GM19372 (cell line): ENCODE data around the gene OR2AG1.
"Not testable (repeated sequence)": the region's sequence is repeated elsewhere in the genome, so short reads cannot be mapped to it uniquely, and the experiment has no call there.

Experiments
- ATAC-seq: cut with Tn5 transposase; IDR thresholded peaks from one replicate; pipeline ENCODE4 v1.9.1; 2021; ENCODE audit warnings: mild to moderate bottlenecking, low read depth, moderate library complexity; ENCODE audit not compliant: unreplicated experiment

OR2AG1 gene

DNA sequence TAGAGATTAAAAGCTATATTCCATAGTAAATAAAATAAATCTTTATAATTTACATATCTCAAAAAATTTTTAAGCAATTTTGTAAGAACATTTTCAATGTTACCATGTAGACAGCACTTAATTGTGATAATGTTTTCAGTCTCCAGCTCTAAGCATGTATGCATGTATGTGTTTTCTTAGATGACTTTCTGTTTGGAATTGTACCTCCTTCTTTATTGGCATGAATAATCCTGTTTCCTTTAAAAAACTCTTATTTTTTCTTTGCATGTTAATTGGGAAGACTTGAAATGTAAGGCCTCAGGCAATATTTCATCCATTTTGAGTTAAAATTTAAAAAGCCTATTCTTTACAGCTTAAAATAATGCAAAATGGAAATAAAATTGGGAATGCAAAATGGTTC is 2.0 kb upstream of the OR2AG1 start:
- ATAC-seq: no peak

GRCh38 chr11:6790546-6790945 is 7.7 kb downstream of the OR2AG1 start:
- ATAC-seq: no peak

GRCh38 chr11:6794639-6795038 is 11.8 kb downstream of the OR2AG1 start:
- no peak for ATAC-seq

DNA sequence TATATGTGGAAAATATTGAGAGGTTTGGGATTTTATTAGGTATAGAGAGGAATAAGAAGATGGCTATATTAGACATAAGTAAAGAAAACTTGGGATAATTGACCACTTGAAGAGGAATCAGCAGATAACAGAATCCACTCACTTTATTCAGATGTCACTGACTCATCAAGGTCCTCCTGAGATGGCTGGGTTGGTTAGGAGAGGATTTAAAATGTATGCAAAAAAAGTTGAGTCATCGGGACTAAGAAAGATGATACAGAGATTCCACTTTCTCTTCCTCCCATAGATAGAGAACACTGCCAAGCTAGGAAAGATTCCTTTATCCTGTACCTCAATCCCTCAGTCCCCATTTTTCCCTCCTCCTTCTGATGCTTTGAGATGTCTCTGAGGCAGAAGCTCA is 16.6 kb downstream of the OR2AG1 start, which contains the start of gene OR6A2:
OR6A2 (minus strand) TSS at position 288 of the 400 bp plus-strand sequence. CDS start 3,981 bp downstream, outside the sequence.
- no peak for ATAC-seq

GRCh38 chr11:6801075-6801474 is 18.3 kb downstream of the OR2AG1 start:
- ATAC-seq: not testable (repeated sequence)

DNA sequence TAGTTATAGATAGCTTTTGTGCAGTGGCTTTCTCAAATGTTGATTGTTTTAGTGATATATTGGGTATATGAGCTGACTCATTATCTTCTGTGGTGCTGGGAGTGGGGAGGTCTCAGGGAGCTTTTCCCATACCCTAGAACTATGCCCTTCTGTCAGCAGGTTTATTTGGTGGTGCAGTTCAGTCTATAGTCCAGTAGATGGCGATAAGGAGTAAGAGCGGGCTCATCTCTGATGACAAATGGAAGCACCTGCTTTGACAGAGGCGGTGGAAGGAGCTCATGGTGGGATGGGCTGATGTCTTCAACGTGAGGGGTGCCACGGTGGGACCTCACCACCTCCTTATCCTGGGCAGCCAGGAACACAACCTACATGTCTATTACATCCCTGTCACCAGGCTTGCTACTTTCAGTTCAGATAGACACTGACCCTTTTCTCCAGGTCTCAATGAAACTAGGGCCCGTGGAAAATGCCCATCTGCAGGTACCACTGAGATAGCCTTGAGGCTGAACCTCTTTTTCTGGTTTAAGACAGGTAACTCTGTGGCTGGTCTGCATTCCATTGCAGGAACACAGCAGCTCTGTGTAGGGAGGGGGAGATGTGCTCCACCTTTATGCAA is 29.7 kb downstream of the OR2AG1 start:
- ATAC-seq: peak; percentile 93

DNA sequence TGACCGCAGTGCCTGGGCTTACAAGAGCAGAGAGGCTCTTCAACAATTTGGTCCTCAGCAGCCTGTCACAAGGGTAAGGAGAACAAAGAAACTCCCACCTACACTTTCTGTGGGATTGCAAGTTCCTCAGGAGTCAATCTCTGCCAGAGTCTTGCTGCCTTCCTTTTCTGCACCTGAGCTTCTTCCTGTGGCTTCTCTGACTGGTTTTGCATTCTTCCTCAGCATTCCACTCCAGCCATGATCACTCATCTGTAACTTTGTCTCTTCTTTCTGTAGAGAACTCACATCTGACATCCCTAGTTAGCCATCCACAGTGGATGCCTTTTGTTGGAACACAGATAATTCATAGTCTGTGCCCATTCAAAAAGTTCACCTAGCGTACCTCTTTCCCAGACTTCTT is 30.8 kb downstream of the OR2AG1 start:
- no peak for ATAC-seq

DNA sequence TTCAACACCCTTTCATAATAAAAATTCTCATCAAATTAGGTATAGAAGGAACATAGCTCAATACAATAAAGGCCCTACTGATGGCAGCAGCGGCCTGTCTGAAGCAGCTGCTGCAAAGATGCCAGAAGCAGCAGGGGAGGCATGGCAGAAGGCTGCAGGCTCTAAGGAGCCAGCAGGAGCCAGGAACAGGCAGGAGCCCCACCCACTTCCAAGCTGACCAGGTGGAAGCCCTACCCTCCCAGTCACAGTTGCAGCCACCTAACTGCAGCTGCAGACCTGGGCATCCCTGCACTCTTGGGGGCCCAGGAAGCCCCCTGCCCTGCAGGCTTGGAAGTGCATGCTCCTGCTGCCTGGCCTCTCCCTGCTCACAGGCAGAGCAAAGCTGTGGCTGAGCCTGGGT is 34.9 kb downstream of the OR2AG1 start:
- ATAC-seq: no peak

DNA sequence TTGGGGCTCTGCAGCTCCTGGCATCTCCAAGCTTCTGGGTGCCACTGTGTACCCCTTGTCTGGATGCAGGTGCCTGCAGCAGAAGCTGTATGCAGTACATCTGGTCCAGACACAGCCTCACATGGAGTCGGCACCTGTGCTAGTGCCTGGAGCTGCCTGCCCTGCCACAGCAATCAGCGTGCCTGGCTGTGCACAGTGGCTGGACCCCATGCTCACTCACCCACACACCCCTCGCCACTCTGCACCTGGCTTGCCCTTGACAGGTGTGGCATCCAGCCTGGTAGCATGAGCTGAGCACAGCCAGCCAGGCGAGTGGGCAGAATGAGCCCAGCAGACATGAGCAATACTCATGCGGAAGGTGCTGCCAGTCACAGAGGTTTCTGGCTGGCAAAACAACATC is 36.1 kb downstream of the OR2AG1 start:
- no peak for ATAC-seq

DNA sequence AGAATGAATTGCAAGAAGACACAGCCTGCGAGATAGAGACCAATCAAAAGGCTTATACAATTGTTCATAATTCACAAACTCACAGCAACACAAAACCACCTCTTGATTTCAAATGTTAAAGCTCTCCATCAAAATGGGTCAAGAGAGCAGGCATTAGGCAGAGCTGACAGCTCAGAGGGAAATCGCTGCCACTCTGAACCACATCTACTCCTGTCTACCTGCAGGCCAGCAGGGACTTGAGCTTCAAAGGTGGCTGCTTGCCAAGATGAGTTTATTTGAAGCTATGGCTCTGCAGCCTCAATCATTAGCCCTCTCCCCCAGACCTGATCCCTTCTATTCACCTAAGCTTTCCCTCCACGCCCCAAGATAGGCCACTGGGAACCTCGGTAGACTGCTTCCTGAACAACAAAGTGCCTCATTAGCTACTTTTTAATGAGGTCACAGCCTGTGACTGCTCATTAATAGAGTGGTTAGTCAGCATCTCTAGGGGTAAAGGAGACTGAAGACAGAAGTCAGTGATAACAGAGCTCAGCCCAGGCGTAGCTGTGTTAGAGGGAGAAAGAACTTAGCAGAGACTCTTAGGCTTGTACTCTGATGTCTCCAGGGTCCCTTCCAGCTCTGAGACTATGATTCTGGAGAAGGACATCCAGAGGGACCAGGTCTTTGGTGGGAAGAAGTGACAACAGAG is 41.5 kb downstream of the OR2AG1 start:
- ATAC-seq: no peak

DNA sequence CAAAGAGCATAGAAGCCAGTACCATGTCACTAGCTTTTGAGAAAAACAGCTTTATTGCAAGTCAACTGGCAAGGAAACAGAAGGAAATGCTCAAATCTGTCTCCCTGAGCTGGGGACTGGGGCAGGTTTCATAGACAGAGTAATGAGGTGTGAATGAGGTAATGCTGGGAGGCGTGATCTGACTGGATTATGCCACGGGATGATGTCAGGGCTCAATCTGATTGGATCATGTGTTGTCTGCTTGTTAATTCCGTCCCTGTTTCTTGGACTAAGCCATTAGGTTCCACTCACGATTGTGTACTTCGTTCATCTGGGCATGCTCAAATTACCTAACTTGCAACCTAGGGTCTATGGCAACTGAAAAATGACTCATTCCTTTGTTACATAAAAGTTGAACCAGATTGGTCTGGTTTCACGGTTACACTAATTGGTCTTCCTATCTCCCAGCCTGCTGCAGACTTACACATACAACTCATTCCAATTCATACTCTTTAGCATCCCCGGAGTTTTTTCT is 42.5 kb downstream of the OR2AG1 start:
- ATAC-seq: no peak

DNA sequence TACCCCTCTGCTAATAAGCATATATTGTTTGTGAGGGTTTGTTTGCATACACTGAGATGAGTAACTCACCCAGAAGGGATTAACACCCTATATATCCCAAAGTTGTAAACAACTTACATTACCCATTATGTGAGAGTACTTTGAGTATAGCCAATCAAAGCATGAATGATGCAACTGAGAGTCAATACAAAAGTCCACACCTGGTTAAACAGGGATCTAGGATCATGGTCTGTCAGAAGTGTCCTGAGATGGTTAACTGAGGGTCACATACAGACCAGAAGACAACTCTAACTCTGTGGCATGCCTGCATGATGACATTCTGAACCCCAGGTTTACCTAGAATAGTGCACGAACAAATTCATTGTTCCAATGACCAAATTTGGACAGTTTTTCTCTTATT is 45.3 kb downstream of the OR2AG1 start:
- no peak for ATAC-seq

DNA sequence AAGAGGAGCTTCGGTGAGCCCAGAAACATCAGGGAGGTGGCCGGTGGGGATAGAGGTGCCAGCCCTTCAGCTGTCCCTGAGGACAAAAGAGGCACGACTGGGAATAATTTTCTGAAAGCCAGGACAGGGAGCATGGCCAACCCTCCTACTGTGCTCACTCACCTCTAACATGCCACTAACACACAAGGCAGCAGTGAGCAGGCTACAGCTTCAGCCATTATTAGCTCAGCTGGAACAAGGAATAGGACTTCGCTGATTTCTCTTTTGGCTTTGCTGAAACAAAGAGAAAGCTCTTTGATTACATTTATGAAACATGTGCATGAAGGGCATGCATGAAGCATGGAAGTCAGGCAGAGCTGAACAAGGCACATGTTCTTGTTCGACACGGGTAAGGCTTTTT is 50.5 kb downstream of the OR2AG1 start:
- no peak for ATAC-seq

- ATAC-seq: no peak
Observed at GRCh38 chr11:6834021-6834420, 51.2 kb downstream of the OR2AG1 start.
